Neuron (in vitro differentiated cells): ENCODE data around the gene TMEM151B.

ENCODE experiments used
- H2AFZ ChIP-seq: one replicate; pipeline ENCODE4 v1.6.1; 2013; ENCODE audit warnings: low read depth, mild to moderate bottlenecking, inconsistent platforms, low read length, moderate library complexity
- H3K27me3 ChIP-seq: one replicate; pipeline ENCODE4 v1.6.1; 2013; ENCODE audit warnings: low read length; ENCODE audit not compliant: insufficient read depth
- H3K36me3 ChIP-seq: one replicate; pipeline ENCODE4 v1.6.1; 2013; ENCODE audit warnings: low read length; ENCODE audit not compliant: insufficient read depth
- H3K4me1 ChIP-seq: one replicate; pipeline ENCODE4 v1.6.1; 2013; ENCODE audit warnings: low read length; ENCODE audit not compliant: insufficient read depth
- H3K4me3 ChIP-seq: 2 replicates; pipeline ENCODE4 v1.5.1; 2013; ENCODE audit warnings: mild to moderate bottlenecking, low read length, moderate library complexity
- H3K9me3 ChIP-seq: one replicate; pipeline ENCODE4 v1.6.1; 2013; ENCODE audit warnings: low read length

The TMEM151B gene

GRCh38 chr6:44269921-44270525 is at the start of gene TMEM151B:
Gene TMEM151B, plus strand, starts transcription at chr6:44270450. Its CDS starts 293 bp downstream, at chr6:44270743.
- Histone ChIP-seq H3K27me3 (no peaks in the 10 kb centered on the region), H3K4me1 (peaks cover 44% of the 10 kb centered on the region), H3K4me3 (peak within 1 kb of the TSS; percentile 54), H3K9me3 (no peaks in the 10 kb centered on the region), H3K36me3 (peaks cover 9% of the 10 kb centered on the region), H2AFZ (no peak within 1 kb of the TSS)

GRCh38 chr6:44220913-44221290 is 49.3 kb upstream of the TMEM151B start:
- H3K9me3 ChIP-seq, result no peaks in the 10 kb centered on the region
- H3K36me3 ChIP-seq, result no peaks in the 10 kb centered on the region
- no peak overlapping the region for H3K4me3 ChIP-seq
- H3K27me3 ChIP-seq, result no peaks in the 10 kb centered on the region
- no peak overlapping the region for H2AFZ ChIP-seq
- H3K4me1 ChIP-seq, result peaks cover 51% of the 10 kb centered on the region

GRCh38 chr6:44221291-44221960 is 48.8 kb upstream of the TMEM151B start:
- Histone ChIP-seq H3K4me1 (peaks cover 56% of the 10 kb centered on the region), H3K9me3 (no peaks in the 10 kb centered on the region), H3K27me3 (no peaks in the 10 kb centered on the region), H3K36me3 (no peaks in the 10 kb centered on the region), H3K4me3 (no peak overlapping the region), H2AFZ (no peak overlapping the region)

- H2AFZ ChIP-seq, result no peak overlapping the region
- no peaks in the 10 kb centered on the region for H3K9me3 ChIP-seq
- no peaks in the 10 kb centered on the region for H3K27me3 ChIP-seq
- peaks cover 57% of the 10 kb centered on the region for H3K4me1 ChIP-seq
- H3K4me3 ChIP-seq, result no peak overlapping the region
- H3K36me3 ChIP-seq, result no peaks in the 10 kb centered on the region
These were observed 48.3 kb upstream of the TMEM151B start for GRCh38 chr6:44221961-44222335.

- no peaks in the 10 kb centered on the region for H3K36me3 ChIP-seq
- peak overlapping the region; percentile 19 for H2AFZ ChIP-seq
- H3K9me3 ChIP-seq, result no peaks in the 10 kb centered on the region
- H3K27me3 ChIP-seq, result no peaks in the 10 kb centered on the region
- H3K4me1 ChIP-seq, result peaks cover 59% of the 10 kb centered on the region
- H3K4me3 ChIP-seq, result peak overlapping the region; percentile 45
These were observed 47.5 kb upstream of the TMEM151B start for GRCh38 chr6:44222486-44223318.

GRCh38 chr6:44223319-44224028 is 46.8 kb upstream of the TMEM151B start, which contains the start of gene SLC29A1:
Gene SLC29A1, plus strand, starts transcription at chr6:44223595. Its CDS starts 3,719 bp downstream, at chr6:44227314.
- Histone ChIP-seq H3K27me3 (no peaks in the 10 kb centered on the region), H3K4me1 (peaks cover 56% of the 10 kb centered on the region), H3K4me3 (peak within 1 kb of the TSS; percentile 45), H3K36me3 (no peaks in the 10 kb centered on the region), H2AFZ (peak within 1 kb of the TSS; percentile 19), H3K9me3 (no peaks in the 10 kb centered on the region)

- H2AFZ ChIP-seq, result peak overlapping the region; percentile 12
- H3K36me3 ChIP-seq, result peaks cover 6% of the 10 kb centered on the region
- no peaks in the 10 kb centered on the region for H3K27me3 ChIP-seq
- peaks cover 48% of the 10 kb centered on the region for H3K4me1 ChIP-seq
- H3K4me3 ChIP-seq, result peak overlapping the region; percentile 45
- H3K9me3 ChIP-seq, result no peaks in the 10 kb centered on the region
These were observed 46.0 kb upstream of the TMEM151B start for GRCh38 chr6:44224029-44224964.

GRCh38 chr6:44224965-44225305 is 45.3 kb upstream of the TMEM151B start:
- no peak overlapping the region for H2AFZ ChIP-seq
- H3K9me3 ChIP-seq, result no peaks in the 10 kb centered on the region
- peak overlapping the region; percentile 45 for H3K4me3 ChIP-seq
- no peaks in the 10 kb centered on the region for H3K27me3 ChIP-seq
- peaks cover 46% of the 10 kb centered on the region for H3K4me1 ChIP-seq
- peaks cover 12% of the 10 kb centered on the region for H3K36me3 ChIP-seq

GRCh38 chr6:44225579-44226325 is 44.5 kb upstream of the TMEM151B start:
- Histone ChIP-seq H3K36me3 (peaks cover 16% of the 10 kb centered on the region), H3K27me3 (no peaks in the 10 kb centered on the region), H3K4me3 (no peak overlapping the region), H2AFZ (no peak overlapping the region), H3K9me3 (no peaks in the 10 kb centered on the region), H3K4me1 (peaks cover 44% of the 10 kb centered on the region)

- no peaks in the 10 kb centered on the region for H3K27me3 ChIP-seq
- no peaks in the 10 kb centered on the region for H3K9me3 ChIP-seq
- no peak overlapping the region for H3K4me3 ChIP-seq
- H3K4me1 ChIP-seq, result peaks cover 43% of the 10 kb centered on the region
- peaks cover 19% of the 10 kb centered on the region for H3K36me3 ChIP-seq
- H2AFZ ChIP-seq, result no peak overlapping the region
These were observed 43.7 kb upstream of the TMEM151B start for GRCh38 chr6:44226368-44227147.

GRCh38 chr6:44227148-44227793 is 43.0 kb upstream of the TMEM151B start:
- no peak overlapping the region for H2AFZ ChIP-seq
- no peaks in the 10 kb centered on the region for H3K9me3 ChIP-seq
- no peak overlapping the region for H3K4me3 ChIP-seq
- peaks cover 38% of the 10 kb centered on the region for H3K4me1 ChIP-seq
- H3K27me3 ChIP-seq, result no peaks in the 10 kb centered on the region
- peaks cover 26% of the 10 kb centered on the region for H3K36me3 ChIP-seq
